ENCODE data around the gene POLR1A. TPM values are rescaled to one million over a fixed set of nuclear protein-coding genes. Genes with fewer than 3 reads are reported as not detected.

POLR1A gene
- total RNA-seq, 1 experiment from 2014 or later = 62.6 TPM

DNA sequence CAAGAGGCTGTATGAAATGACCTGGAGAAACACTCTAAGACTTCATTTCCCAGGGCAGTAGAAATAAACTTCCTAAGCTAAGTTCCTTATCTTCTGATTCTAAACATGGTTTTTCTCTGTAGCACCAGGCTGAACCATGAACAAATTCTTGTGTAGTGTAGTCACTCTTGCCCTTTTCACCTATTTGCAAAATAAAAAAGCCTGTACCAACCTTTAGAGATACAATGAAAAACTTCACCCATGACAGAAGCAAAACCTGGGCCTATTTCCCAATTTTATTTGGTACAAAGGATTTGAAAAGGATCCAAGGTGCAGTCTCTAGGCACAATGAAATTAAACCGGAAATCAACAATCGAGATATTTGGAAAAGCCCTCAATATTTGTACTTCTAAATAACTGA is 43.6 kb downstream of the POLR1A start:
- TF ChIP-seq TCF7L2 (IDR thresholded peaks at IDR 0.05; ENCODE audit: low read depth, low read length) (no peak), POLR2AphosphoS5 (IDR thresholded peaks at IDR 0.05; ENCODE audit: low read depth, low read length) (no peak), SIN3A (IDR thresholded peaks at IDR 0.05; ENCODE audit: borderline replicate concordance, insufficient read depth, low read depth, low read length) (no peak)
- TF ChIP-seq, protein P1, sequence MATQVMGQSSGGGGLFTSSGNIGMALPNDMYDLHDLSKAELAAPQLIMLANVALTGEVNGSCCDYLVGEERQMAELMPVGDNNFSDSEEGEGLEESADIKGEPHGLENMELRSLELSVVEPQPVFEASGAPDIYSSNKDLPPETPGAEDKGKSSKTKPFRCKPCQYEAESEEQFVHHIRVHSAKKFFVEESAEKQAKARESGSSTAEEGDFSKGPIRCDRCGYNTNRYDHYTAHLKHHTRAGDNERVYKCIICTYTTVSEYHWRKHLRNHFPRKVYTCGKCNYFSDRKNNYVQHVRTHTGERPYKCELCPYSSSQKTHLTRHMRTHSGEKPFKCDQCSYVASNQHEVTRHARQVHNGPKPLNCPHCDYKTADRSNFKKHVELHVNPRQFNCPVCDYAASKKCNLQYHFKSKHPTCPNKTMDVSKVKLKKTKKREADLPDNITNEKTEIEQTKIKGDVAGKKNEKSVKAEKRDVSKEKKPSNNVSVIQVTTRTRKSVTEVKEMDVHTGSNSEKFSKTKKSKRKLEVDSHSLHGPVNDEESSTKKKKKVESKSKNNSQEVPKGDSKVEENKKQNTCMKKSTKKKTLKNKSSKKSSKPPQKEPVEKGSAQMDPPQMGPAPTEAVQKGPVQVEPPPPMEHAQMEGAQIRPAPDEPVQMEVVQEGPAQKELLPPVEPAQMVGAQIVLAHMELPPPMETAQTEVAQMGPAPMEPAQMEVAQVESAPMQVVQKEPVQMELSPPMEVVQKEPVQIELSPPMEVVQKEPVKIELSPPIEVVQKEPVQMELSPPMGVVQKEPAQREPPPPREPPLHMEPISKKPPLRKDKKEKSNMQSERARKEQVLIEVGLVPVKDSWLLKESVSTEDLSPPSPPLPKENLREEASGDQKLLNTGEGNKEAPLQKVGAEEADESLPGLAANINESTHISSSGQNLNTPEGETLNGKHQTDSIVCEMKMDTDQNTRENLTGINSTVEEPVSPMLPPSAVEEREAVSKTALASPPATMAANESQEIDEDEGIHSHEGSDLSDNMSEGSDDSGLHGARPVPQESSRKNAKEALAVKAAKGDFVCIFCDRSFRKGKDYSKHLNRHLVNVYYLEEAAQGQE (IDR thresholded peaks at IDR 0.05; ENCODE audit: insufficient read depth in 1 of 2, low read depth in 2 of 2, low read length in 1 of 2) = no peak
- TF ChIP-seq, protein P2, sequence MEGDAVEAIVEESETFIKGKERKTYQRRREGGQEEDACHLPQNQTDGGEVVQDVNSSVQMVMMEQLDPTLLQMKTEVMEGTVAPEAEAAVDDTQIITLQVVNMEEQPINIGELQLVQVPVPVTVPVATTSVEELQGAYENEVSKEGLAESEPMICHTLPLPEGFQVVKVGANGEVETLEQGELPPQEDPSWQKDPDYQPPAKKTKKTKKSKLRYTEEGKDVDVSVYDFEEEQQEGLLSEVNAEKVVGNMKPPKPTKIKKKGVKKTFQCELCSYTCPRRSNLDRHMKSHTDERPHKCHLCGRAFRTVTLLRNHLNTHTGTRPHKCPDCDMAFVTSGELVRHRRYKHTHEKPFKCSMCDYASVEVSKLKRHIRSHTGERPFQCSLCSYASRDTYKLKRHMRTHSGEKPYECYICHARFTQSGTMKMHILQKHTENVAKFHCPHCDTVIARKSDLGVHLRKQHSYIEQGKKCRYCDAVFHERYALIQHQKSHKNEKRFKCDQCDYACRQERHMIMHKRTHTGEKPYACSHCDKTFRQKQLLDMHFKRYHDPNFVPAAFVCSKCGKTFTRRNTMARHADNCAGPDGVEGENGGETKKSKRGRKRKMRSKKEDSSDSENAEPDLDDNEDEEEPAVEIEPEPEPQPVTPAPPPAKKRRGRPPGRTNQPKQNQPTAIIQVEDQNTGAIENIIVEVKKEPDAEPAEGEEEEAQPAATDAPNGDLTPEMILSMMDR (IDR thresholded peaks at IDR 0.05) = no peak
- DNase-seq (ENCODE audit: low read depth, low spot score) = no peak

DNA sequence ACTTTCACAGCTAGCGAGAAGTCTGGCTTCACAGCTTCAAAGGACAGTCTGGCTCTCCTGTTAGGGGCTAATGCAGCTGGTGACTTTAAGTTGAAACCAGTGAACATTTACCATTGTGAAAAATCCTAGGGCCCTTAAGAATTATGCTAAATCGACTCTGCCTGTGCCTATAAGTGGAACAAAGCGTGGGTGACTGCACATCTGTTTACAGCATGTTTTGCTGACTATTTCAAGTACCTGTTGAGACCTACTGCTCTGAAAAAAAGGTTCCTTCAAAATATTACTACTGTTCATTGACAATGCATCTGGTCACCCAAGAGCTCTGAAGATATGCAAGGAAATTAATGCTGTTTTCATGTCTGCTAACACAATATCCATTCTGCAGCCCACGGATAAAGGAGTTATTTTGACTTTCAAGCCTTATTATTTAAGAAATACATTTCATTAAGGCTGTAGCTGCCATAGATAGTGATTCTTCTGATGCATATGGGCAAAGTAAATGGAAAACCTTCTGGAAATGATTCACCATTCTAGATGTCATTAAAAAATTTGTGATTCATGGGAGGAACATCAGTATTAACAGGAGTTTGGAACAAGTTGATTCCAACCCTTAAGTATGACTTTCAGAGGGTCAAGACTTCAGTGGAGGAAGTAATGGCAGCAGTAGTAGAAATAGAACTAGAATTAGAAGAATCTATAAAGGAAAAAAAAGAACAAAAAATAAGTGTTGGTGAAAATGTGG is 48.9 kb downstream of the POLR1A start:
- ChIA-PET CTCF (interaction anchor here (0.7 kb wide), 1 partner anchor 419 kb away, joined by 3 read pairs; no protein-coding TSS in a partner anchor), POLR2A (no interaction called here)
- in situ Hi-C loops (cut with HindIII; ENCODE audit: low pct_unique_long_range_greater_than_20kb, low sequenced_read_pairs) (no loop called here), intact Hi-C loops (cut with micrococcal nuclease; ENCODE audit: unreplicated experiment) (no loop called here)
- ATAC-seq (no peak), DNase-seq (ENCODE audit: low read depth, low spot score) (no peak)
- H3K27me3 ChIP-seq (ENCODE audit: control insufficient read depth, insufficient read depth, low read length) = no peaks in the 10 kb centered on the region
- TF ChIP-seq POLR2AphosphoS5 (IDR thresholded peaks at IDR 0.05; ENCODE audit: low read depth, low read length) = no peak
- TF ChIP-seq, protein P1 (IDR thresholded peaks at IDR 0.05; ENCODE audit: insufficient read depth in 1 of 2, low read depth in 2 of 2, low read length in 1 of 2) = no peak
- TF ChIP-seq, protein P2 (IDR thresholded peaks at IDR 0.05) = no peak
- TF ChIP-seq SIN3A (IDR thresholded peaks at IDR 0.05; ENCODE audit: borderline replicate concordance, insufficient read depth, low read depth, low read length) = no peak
- no peak for TF ChIP-seq TCF7L2 (IDR thresholded peaks at IDR 0.05; ENCODE audit: low read depth, low read length)
- no peak overlapping the region for H3K27ac ChIP-seq (ENCODE audit: low read length)
- BruUV-seq (replicated peaks) = TSS peak; percentile 24
- no peaks in the 10 kb centered on the region for H3K4me1 ChIP-seq (ENCODE audit: control insufficient read depth, insufficient read depth, low read length)
- no peaks in the 10 kb centered on the region for H3K9me3 ChIP-seq (ENCODE audit: control insufficient read depth, insufficient read depth, low read depth, low read length)
- peaks cover 16% of the 10 kb centered on the region for H3K36me3 ChIP-seq (ENCODE audit: control insufficient read depth, insufficient read depth, low read length)
- H3K4me3 ChIP-seq (ENCODE audit: low read depth in 2 of 2, low read length in 2 of 2) = no peak overlapping the region

More for the DNA sequence above, 43.6 kb downstream of the POLR1A start:
- POLR2A ChIA-PET = no interaction called here
- Histone ChIP-seq H3K4me1 (ENCODE audit: control insufficient read depth, insufficient read depth, low read length) (no peaks in the 10 kb centered on the region), H3K36me3 (ENCODE audit: control insufficient read depth, insufficient read depth, low read length) (peaks cover 35% of the 10 kb centered on the region), H3K9me3 (ENCODE audit: control insufficient read depth, insufficient read depth, low read depth, low read length) (no peaks in the 10 kb centered on the region), H3K4me3 (ENCODE audit: low read depth in 2 of 2, low read length in 2 of 2) (no peak overlapping the region), H3K27me3 (ENCODE audit: control insufficient read depth, insufficient read depth, low read length) (no peaks in the 10 kb centered on the region), H3K27ac (ENCODE audit: low read length) (no peak overlapping the region)
- intact Hi-C loops (cut with micrococcal nuclease; ENCODE audit: unreplicated experiment) = loop anchor here (10.0 kb wide), 1 partner anchor 177 kb away; the partner anchor contains the start of gene ST3GAL5
- CTCF ChIA-PET = no interaction called here
- BruUV-seq (replicated peaks) = no TSS peak
- ATAC-seq = no peak
- in situ Hi-C loops (cut with HindIII; ENCODE audit: low pct_unique_long_range_greater_than_20kb, low sequenced_read_pairs) = no loop called here

Data from Panc1 (cell line).